H9 (cell line): Measurements from ENCODE around the gene CAMK2G. TPM values are rescaled to one million over a fixed set of nuclear protein-coding genes. Genes with fewer than 3 reads are reported as not detected.

Experiments
- DNase-seq: peaks from one replicate; pipeline ENCODE4 v3.0.0-alpha.2; 2017
- H2AFZ ChIP-seq: one replicate; pipeline ENCODE4 v1.6.1; 2013; ENCODE audit warnings: mild to moderate bottlenecking, low read length, control low read depth, moderate library complexity
- H2AK5ac ChIP-seq: 2 replicates; pipeline ENCODE4 v1.6.1; 2013; ENCODE audit warnings: low read length, control low read depth, mixed read lengths; ENCODE audit not compliant: insufficient read length
- H2BK120ac ChIP-seq: one replicate; pipeline ENCODE4 v1.6.1; 2013; ENCODE audit warnings: low read depth, mild to moderate bottlenecking, low read length, control low read depth, inconsistent platforms; ENCODE audit not compliant: poor library complexity, severe bottlenecking
- H2BK12ac ChIP-seq: 2 replicates; pipeline ENCODE4 v1.6.1; 2013; ENCODE audit warnings: low read length, control low read depth, mixed read lengths, low read depth; ENCODE audit not compliant: insufficient read length
- H2BK15ac ChIP-seq: 2 replicates; pipeline ENCODE4 v1.6.1; 2013; ENCODE audit warnings: low read depth, low read length, control low read depth
- H2BK20ac ChIP-seq: one replicate; pipeline ENCODE4 v1.6.1; 2013; ENCODE audit warnings: low read depth, mild to moderate bottlenecking, low read length, control low read depth, inconsistent platforms; ENCODE audit not compliant: poor library complexity, severe bottlenecking
- H2BK5ac ChIP-seq: 2 replicates; pipeline ENCODE4 v1.6.1; 2013; ENCODE audit warnings: low read length, control low read depth, mixed read lengths; ENCODE audit not compliant: insufficient read length
- H3K14ac ChIP-seq: 2 replicates; pipeline ENCODE4 v1.6.1; 2013; ENCODE audit warnings: low read length, control low read depth; ENCODE audit not compliant: insufficient read depth
- H3K18ac ChIP-seq: 2 replicates; pipeline ENCODE4 v1.6.1; 2013; ENCODE audit warnings: low read depth, mild to moderate bottlenecking, mixed read lengths, low read length, control low read depth; ENCODE audit not compliant: insufficient read length
- H3K23ac ChIP-seq: 2 replicates; pipeline ENCODE4 v1.6.1; 2013; ENCODE audit warnings: low read length, control low read depth, mixed read lengths, low read depth; ENCODE audit not compliant: insufficient read length
- H3K23me2 ChIP-seq: 2 replicates; pipeline ENCODE4 v1.6.1; 2013; ENCODE audit warnings: low read depth, mild to moderate bottlenecking, mixed read lengths, low read length, control low read depth; ENCODE audit not compliant: insufficient read length, poor library complexity, severe bottlenecking
- H3K27ac ChIP-seq: 2 replicates; pipeline ENCODE4 v1.5.1; 2013; ENCODE audit warnings: low read length, control low read depth, mixed read lengths, low read depth; ENCODE audit not compliant: insufficient read length
- H3K27me3 ChIP-seq: 2 replicates; pipeline ENCODE4 v1.6.1; 2013; ENCODE audit warnings: low read length, control low read depth, inconsistent platforms; ENCODE audit not compliant: insufficient read depth
- H3K4ac ChIP-seq: 2 replicates; pipeline ENCODE4 v1.6.1; 2013; ENCODE audit warnings: low read depth, mild to moderate bottlenecking, control low read depth, inconsistent platforms, low read length, moderate library complexity
- H3K4me1 ChIP-seq: 2 replicates; pipeline ENCODE4 v1.6.1; 2013; ENCODE audit warnings: low read length, control low read depth, inconsistent platforms; ENCODE audit not compliant: insufficient read depth
- H3K4me2 ChIP-seq: 2 replicates; pipeline ENCODE4 v1.6.1; 2013; ENCODE audit warnings: low read length, control low read depth, mixed read lengths; ENCODE audit not compliant: insufficient read length, insufficient read depth
- H3K56ac ChIP-seq: 2 replicates; pipeline ENCODE4 v1.6.1; 2013; ENCODE audit warnings: low read depth, mild to moderate bottlenecking, mixed read lengths, low read length, control low read depth; ENCODE audit not compliant: insufficient read length
- H3K79me1 ChIP-seq: 2 replicates; pipeline ENCODE4 v1.6.1; 2013; ENCODE audit warnings: low read depth, mild to moderate bottlenecking, moderate library complexity, low read length, control low read depth, inconsistent platforms; ENCODE audit not compliant: insufficient read depth, poor library complexity, severe bottlenecking
- H3K79me2 ChIP-seq: 2 replicates; pipeline ENCODE4 v1.6.1; 2013; ENCODE audit warnings: low read length, control low read depth, inconsistent platforms; ENCODE audit not compliant: insufficient read depth
- H3K9ac ChIP-seq: 2 replicates; pipeline ENCODE4 v1.6.1; 2013; ENCODE audit warnings: low read length, control low read depth, mixed read lengths; ENCODE audit not compliant: insufficient read length; ENCODE audit errors: extremely low read depth
- H3K9me3 ChIP-seq: one replicate; pipeline ENCODE4 v1.6.1; 2013; ENCODE audit warnings: low read depth, low read length, inconsistent platforms; ENCODE audit not compliant: control insufficient read depth
- H3T11ph ChIP-seq: one replicate; pipeline ENCODE4 v1.6.1; 2013; ENCODE audit warnings: mild to moderate bottlenecking, low read length, control low read depth, inconsistent platforms
- H4K20me1 ChIP-seq: one replicate; pipeline ENCODE4 v1.6.1; 2013; ENCODE audit not compliant: control insufficient read depth, insufficient read length, insufficient read depth
- H4K5ac ChIP-seq: 2 replicates; pipeline ENCODE4 v1.6.1; 2013; ENCODE audit warnings: low read depth, mild to moderate bottlenecking, mixed read lengths, low read length, control low read depth; ENCODE audit not compliant: insufficient read length
- H4K8ac ChIP-seq: replicated peaks from 2 replicates; pipeline ENCODE4 v1.6.1; 2013; ENCODE audit warnings: low read length, control low read depth, mixed read lengths, low read depth; ENCODE audit not compliant: insufficient read length
- H4K91ac ChIP-seq: 2 replicates; pipeline ENCODE4 v1.6.1; 2013; ENCODE audit warnings: low read depth, mild to moderate bottlenecking, moderate library complexity, mixed read lengths, low read length, control low read depth; ENCODE audit not compliant: insufficient read length
- H3K27ac Mint-ChIP-seq, 3 experiments: 2 replicates in 2 of 3; 3 replicates in 1 of 3; pipeline ENCODE4 v1.8.0; 2020 to 2021; ENCODE audit warnings: mixed read lengths in 3 of 3, mild to moderate bottlenecking in 1 of 3, moderate library complexity in 1 of 3
- H3K27me3 Mint-ChIP-seq: 2 replicates; pipeline ENCODE4 v1.8.0; 2021; ENCODE audit warnings: low read depth, mild to moderate bottlenecking, moderate library complexity, mixed read lengths
- H3K36me3 Mint-ChIP-seq, 3 experiments: 2 replicates in 2 of 3; 3 replicates in 1 of 3; pipeline ENCODE4 v1.8.0; 2020 to 2021; ENCODE audit warnings: low read depth in 3 of 3, mixed read lengths in 3 of 3; ENCODE audit not compliant: insufficient read depth in 1 of 3
- H3K4me1 Mint-ChIP-seq, 2 experiments: 2 replicates each; pipeline ENCODE4 v1.8.0; 2020; ENCODE audit warnings: mixed read lengths in 2 of 2
- H3K4me3 Mint-ChIP-seq, 2 experiments: 2 replicates in 1 of 2; 3 replicates in 1 of 2; pipeline ENCODE4 v1.8.0; 2020 to 2021; ENCODE audit warnings: mild to moderate bottlenecking in 2 of 2, mixed read lengths in 2 of 2, moderate library complexity in 1 of 2
- H3K9me3 Mint-ChIP-seq, 2 experiments: 2 replicates in 1 of 2; 3 replicates in 1 of 2; pipeline ENCODE4 v1.8.0; 2020; ENCODE audit warnings: mild to moderate bottlenecking in 2 of 2, mixed read lengths in 2 of 2, moderate library complexity in 1 of 2
- WGBS: extraction: QIAGEN DNeasy Blood & Tissue Kit; methylation state at CpG from one replicate; pipeline ENCODE4 v1.1.7; 2013; ENCODE audit warnings: missing lambda C conversion rate, low lambda C conversion rate, mixed read lengths; ENCODE audit not compliant: insufficient read length; ENCODE audit errors: extremely low coverage; 5-methylcytosine and 5-hydroxymethylcytosine counted together
- total RNA-seq: library from RNA; stranded (reverse); gene quantifications from 2 replicates; pipeline ENCODE4 v1.2.1, GENCODE V29; 2021
- TF ChIP-seq, protein P1 (sequence below): fragments of 200-600 bp; sonication (generic); conservative IDR thresholded peaks from 3 replicates; pipeline ENCODE4 v1.8.0; 2021; ENCODE audit warnings: antibody characterized with exemption, mild to moderate bottlenecking

Gene CAMK2G
- total RNA-seq, 1 experiment from 2014 or later: 31.8 TPM

DNA sequence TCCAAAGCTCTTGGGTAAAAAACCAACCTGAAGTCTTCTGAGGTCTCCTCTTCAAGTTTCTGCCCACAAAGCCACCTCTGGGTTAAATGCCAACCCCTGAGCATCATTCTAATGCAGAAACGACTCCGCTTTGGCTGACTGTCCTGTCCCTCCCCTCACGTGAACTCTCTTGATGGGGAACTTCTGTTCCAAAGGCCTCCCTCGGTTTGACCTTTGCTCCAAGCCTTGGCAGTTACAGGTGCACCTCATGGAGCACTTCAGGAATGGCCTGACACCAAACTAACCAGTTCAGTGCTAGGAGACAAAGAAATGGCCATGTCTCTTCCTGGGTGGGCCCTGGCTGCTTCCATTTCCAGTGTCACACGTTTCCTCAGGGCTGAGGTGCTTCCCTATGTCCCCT is 20.0 kb downstream of the CAMK2G start:
- Histone ChIP-seq H4K8ac (no peak overlapping the region), H3K18ac (no peak overlapping the region), H4K91ac (no peak overlapping the region), H3K4me1 (no peaks in the 10 kb centered on the region), H3K56ac (no peak overlapping the region), H2BK12ac (no peak overlapping the region), H2BK5ac (no peak overlapping the region), H2AK5ac (no peak overlapping the region), H3K9me3 (no peaks in the 10 kb centered on the region), H3K79me2 (no peaks in the 10 kb centered on the region), H3K14ac (no peak overlapping the region; the same call in 1 of the 2 replicates), H3K27ac (no peak overlapping the region), H4K20me1 (no peaks in the 10 kb centered on the region), H3K4me2 (no peak overlapping the region), H3T11ph (no peak overlapping the region), H2BK120ac (no peak overlapping the region), H3K79me1 (no peaks in the 10 kb centered on the region), H2BK20ac (no peak overlapping the region), H3K23ac (no peak overlapping the region), H2AFZ (no peak overlapping the region), H3K9ac (no peak overlapping the region), H3K27me3 (no peaks in the 10 kb centered on the region), H3K4ac (no peak overlapping the region), H4K5ac (no peak overlapping the region), H3K23me2 (no peaks in the 10 kb centered on the region), H2BK15ac (no peak overlapping the region)
- no peak for DNase-seq
- no CpG with 5 or more reads among the region's 5 CpGs for WGBS
- Mint-ChIP-seq H3K27ac (peak overlapping the region in 2 of 3 experiments; percentile 50 to 75; a peak in 4 of 7 replicates), H3K4me1 (peaks cover 40 to 56% of the 10 kb centered on the region in 2 experiments), H3K9me3 (no peaks in the 10 kb centered on the region), H3K4me3 (no peak overlapping the region), H3K36me3 (peaks cover 10 to 42% (median 39%) of the 10 kb centered on the region in 3 experiments; a peak in 6 of 7 replicates), H3K27me3 (no peaks in the 10 kb centered on the region)
- TF ChIP-seq, protein P1, sequence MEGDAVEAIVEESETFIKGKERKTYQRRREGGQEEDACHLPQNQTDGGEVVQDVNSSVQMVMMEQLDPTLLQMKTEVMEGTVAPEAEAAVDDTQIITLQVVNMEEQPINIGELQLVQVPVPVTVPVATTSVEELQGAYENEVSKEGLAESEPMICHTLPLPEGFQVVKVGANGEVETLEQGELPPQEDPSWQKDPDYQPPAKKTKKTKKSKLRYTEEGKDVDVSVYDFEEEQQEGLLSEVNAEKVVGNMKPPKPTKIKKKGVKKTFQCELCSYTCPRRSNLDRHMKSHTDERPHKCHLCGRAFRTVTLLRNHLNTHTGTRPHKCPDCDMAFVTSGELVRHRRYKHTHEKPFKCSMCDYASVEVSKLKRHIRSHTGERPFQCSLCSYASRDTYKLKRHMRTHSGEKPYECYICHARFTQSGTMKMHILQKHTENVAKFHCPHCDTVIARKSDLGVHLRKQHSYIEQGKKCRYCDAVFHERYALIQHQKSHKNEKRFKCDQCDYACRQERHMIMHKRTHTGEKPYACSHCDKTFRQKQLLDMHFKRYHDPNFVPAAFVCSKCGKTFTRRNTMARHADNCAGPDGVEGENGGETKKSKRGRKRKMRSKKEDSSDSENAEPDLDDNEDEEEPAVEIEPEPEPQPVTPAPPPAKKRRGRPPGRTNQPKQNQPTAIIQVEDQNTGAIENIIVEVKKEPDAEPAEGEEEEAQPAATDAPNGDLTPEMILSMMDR: no peak
